Stomach (tissue), 9 donors: ENCODE data around the gene KCNG2. TPM values are rescaled to one million over a fixed set of nuclear protein-coding genes. Genes with fewer than 3 reads are reported as not detected.

ENCODE experiments used
- DNase-seq, 2 donors: peaks; one replicate each; pipeline versions ENCODE4 v3.0.0 to v3.0.0-alpha.2; 2013 to 2019
- H3K27ac ChIP-seq, 5 donors: fragments of 200-600 bp in 4 of 5; sonication (generic) in 4 of 5; one replicate each; pipeline ENCODE4 v1.5.1; 2013 to 2019; ENCODE audit warnings: mild to moderate bottlenecking in 1 of 5, moderate library complexity in 1 of 5
- H3K27me3 ChIP-seq, 3 donors: fragments of 200-600 bp; sonication (generic); one replicate each; pipeline ENCODE4 v1.5.1; 2017 to 2019; ENCODE audit warnings: mixed run types in 1 of 3
- H3K36me3 ChIP-seq, 4 donors: fragments of 200-600 bp; sonication (generic); 1 replicate in 3 of 4; 2 replicates in 1 of 4; pipeline ENCODE4 v1.5.1; 2016 to 2019
- H3K4me1 ChIP-seq, 4 donors: fragments of 200-600 bp; sonication (generic); one replicate each; pipeline ENCODE4 v1.5.1; 2016 to 2019
- H3K4me3 ChIP-seq, 4 donors: fragments of 200-600 bp; sonication (generic) in 3 of 4; one replicate each; pipeline ENCODE4 v1.5.1; 2016 to 2019; ENCODE audit warnings: mild to moderate bottlenecking in 1 of 4
- H3K9me3 ChIP-seq, 4 donors: fragments of 200-600 bp; sonication (generic); one replicate each; pipeline ENCODE4 v1.5.1; 2016 to 2019
- CTCF ChIP-seq, 7 experiments: fragments of 450-650 bp in 4 of 7; fragments of 200-600 bp in 3 of 7; sonication (generic) in 3 of 7; IDR thresholded peaks; one replicate each; pipeline ENCODE4 v1.5.1; 2016 to 2019; ENCODE audit warnings: antibody characterized with exemption in 7 of 7, control low read depth in 2 of 7, mild to moderate bottlenecking in 1 of 7
- EP300 ChIP-seq: sonication (generic); formaldehyde crosslinking; IDR thresholded peaks from one replicate; pipeline ENCODE4 v1.6.1; 2017; ENCODE audit warnings: antibody characterized with exemption
- POLR2A ChIP-seq, 4 donors: fragments of 450-650 bp; IDR thresholded peaks; one replicate each; pipeline ENCODE4 v1.6.1; 2016; ENCODE audit warnings: antibody characterized with exemption in 4 of 4, control low read depth in 2 of 4, mild to moderate bottlenecking in 1 of 4, moderate library complexity in 1 of 4
- POLR2AphosphoS5 ChIP-seq, 3 donors: sonication (generic); formaldehyde crosslinking; IDR thresholded peaks; one replicate each; pipeline ENCODE4 v1.6.1; 2016; ENCODE audit warnings: antibody characterized with exemption in 3 of 3
- WGBS, 5 donors: extraction: QIAGEN DNeasy Blood & Tissue Kit in 3 of 5; methylation state at CpG; one replicate each; pipeline versions ENCODE4 v1.1.5 to v1.1.7; 2013 to 2018; 5-methylcytosine and 5-hydroxymethylcytosine counted together
- intact Hi-C: fragments of 100-400 bp; cut with DNase I; formaldehyde crosslinking; loops from one replicate; pipeline ENCODE4 v1.15.1; 2023; ENCODE audit warnings: low total_unique reads
- polyA plus RNA-seq, 3 donors: library from polyadenylated mRNA; stranded (reverse); fragments of 200-250 nt; gene quantifications; one replicate each; pipeline ENCODE4 v1.2.3, GENCODE V29; 2013
- total RNA-seq, 5 donors: library from RNA; depleted of rRNA; stranded (reverse); fragments of >200 nt; gene quantifications; one replicate each; pipeline versions ENCODE4 v1.1.0 to v1.2.3, GENCODE V29; 2014 to 2016
- donor health status: healthy with polysubstance abuse.
- donor health status: Bipolar disorder and iron deficiency.
- donor health status: healthy.

The KCNG2 gene
- total and polyA plus RNA-seq, 8 donors, result 0.08 to 2.3 (median 0.92) TPM; not detected in 5

- intact Hi-C loops, result no loop called here
- H3K36me3 ChIP-seq, result no peaks in the 10 kb centered on the region
- 79 to 93% (median 85%) methylated on average over 19 to 20 of the region's 20 CpGs for WGBS, 5 donors
- TF ChIP-seq POLR2A (IDR thresholded peaks at IDR 0.05) (no peak), CTCF (IDR thresholded peaks at IDR 0.05) (no peak)
- H3K9me3 ChIP-seq, result peaks cover 0 to 11% (median 0%) of the 10 kb centered on the region in 4 donors
- no peak for DNase-seq
- H3K27me3 ChIP-seq, result peaks cover 0 to 43% (median 0%) of the 10 kb centered on the region in 3 donors
- no peak overlapping the region for H3K4me3 ChIP-seq
- H3K27ac ChIP-seq, result no peak overlapping the region
- peaks cover 0 to 4% (median 0%) of the 10 kb centered on the region in 4 donors for H3K4me1 ChIP-seq
Observed at GRCh38 chr18:79878741-79879378, 81.1 kb downstream of the KCNG2 start.

- TF ChIP-seq CTCF (IDR thresholded peaks at IDR 0.05) (no peak), POLR2AphosphoS5 (IDR thresholded peaks at IDR 0.05) (no peak), POLR2A (IDR thresholded peaks at IDR 0.05) (no peak), EP300 (no peak)
- no peak for DNase-seq
- no peak overlapping the region for H3K27ac ChIP-seq
- no peak overlapping the region for H3K4me3 ChIP-seq
- H3K36me3 ChIP-seq, result no peaks in the 10 kb centered on the region
- H3K4me1 ChIP-seq, result peaks cover 0 to 4% (median 0%) of the 10 kb centered on the region in 4 donors
- peaks cover 0 to 14% (median 0%) of the 10 kb centered on the region in 4 donors for H3K9me3 ChIP-seq
- 81 to 89% (median 88%) methylated on average over 12 of the region's 12 CpGs for WGBS, 5 donors
- intact Hi-C loops, result no loop called here
- H3K27me3 ChIP-seq, result peaks cover 0 to 36% (median 0%) of the 10 kb centered on the region in 3 donors
Observed at GRCh38 chr18:79879566-79879965, 81.8 kb downstream of the KCNG2 start.

GRCh38 chr18:79881695-79882094 is 84.0 kb downstream of the KCNG2 start:
- Histone ChIP-seq H3K4me3 (no peak overlapping the region), H3K27ac (no peak overlapping the region), H3K4me1 (peaks cover 0 to 4% (median 0%) of the 10 kb centered on the region in 4 donors), H3K36me3 (no peaks in the 10 kb centered on the region), H3K9me3 (peaks cover 0 to 22% (median 0%) of the 10 kb centered on the region in 4 donors), H3K27me3 (peaks cover 0 to 20% (median 0%) of the 10 kb centered on the region in 3 donors)
- 76 to 88% (median 88%) methylated on average over 11 of the region's 11 CpGs for WGBS, 5 donors
- no peak for TF ChIP-seq POLR2A (IDR thresholded peaks at IDR 0.05)
- TF ChIP-seq POLR2AphosphoS5 (IDR thresholded peaks at IDR 0.05), result no peak
- TF ChIP-seq EP300, result no peak
- TF ChIP-seq CTCF (IDR thresholded peaks at IDR 0.05), result no peak
- no peak for DNase-seq
- intact Hi-C loops, result no loop called here

- Histone ChIP-seq H3K4me1 (no peaks in the 10 kb centered on the region), H3K27me3 (peaks cover 0 to 12% (median 0%) of the 10 kb centered on the region in 3 donors), H3K27ac (no peak overlapping the region), H3K4me3 (no peak overlapping the region), H3K36me3 (no peaks in the 10 kb centered on the region), H3K9me3 (peaks cover 0 to 30% (median 3%) of the 10 kb centered on the region in 4 donors)
- TF ChIP-seq POLR2A (IDR thresholded peaks at IDR 0.05) (no peak), POLR2AphosphoS5 (IDR thresholded peaks at IDR 0.05) (no peak), CTCF (IDR thresholded peaks at IDR 0.05) (no peak), EP300 (no peak)
- no peak for DNase-seq
- intact Hi-C loops, result no loop called here
- 95 to 97% (median 96%) methylated on average over 60 to 68 of the region's 68 CpGs for WGBS, 5 donors
Observed at GRCh38 chr18:79882522-79883241, 84.9 kb downstream of the KCNG2 start.
